HG03460 (cell line): ENCODE data around the gene PRSS57.
"Not testable (repeated sequence)": the region's sequence is repeated elsewhere in the genome, so short reads cannot be mapped to it uniquely, and the experiment has no call there.

ENCODE experiments used
- ATAC-seq: cut with Tn5 transposase; IDR thresholded peaks from one replicate; pipeline ENCODE4 v1.9.1; 2021; ENCODE audit not compliant: unreplicated experiment

Gene PRSS57

GRCh38 chr19:674282-675151 lies 20.7 kb downstream of the PRSS57 start:
- no peak for ATAC-seq

DNA sequence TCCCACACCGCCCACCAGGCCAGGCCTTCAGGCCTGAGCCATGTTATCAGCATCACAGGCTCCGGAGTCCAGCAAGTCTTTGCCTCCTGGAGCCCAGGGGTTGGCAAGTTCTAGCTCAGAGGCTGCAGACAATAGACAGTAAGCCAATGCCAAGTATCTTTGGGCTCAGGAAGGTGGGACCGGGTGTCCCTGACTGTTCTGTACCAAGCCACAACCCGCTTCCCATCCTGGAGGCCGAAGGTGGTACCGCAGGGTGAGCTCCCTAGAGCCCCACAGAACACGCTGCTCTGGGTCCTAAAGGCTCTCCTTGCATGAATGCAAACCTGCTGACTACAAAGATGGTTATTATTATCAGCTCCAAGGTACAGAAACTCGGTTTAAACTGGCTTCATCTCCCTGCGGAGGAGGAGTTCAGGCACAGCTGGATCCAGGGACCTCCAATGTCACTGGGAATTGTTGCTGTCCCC lies 24.6 kb downstream of the PRSS57 start:
- ATAC-seq: no peak

DNA sequence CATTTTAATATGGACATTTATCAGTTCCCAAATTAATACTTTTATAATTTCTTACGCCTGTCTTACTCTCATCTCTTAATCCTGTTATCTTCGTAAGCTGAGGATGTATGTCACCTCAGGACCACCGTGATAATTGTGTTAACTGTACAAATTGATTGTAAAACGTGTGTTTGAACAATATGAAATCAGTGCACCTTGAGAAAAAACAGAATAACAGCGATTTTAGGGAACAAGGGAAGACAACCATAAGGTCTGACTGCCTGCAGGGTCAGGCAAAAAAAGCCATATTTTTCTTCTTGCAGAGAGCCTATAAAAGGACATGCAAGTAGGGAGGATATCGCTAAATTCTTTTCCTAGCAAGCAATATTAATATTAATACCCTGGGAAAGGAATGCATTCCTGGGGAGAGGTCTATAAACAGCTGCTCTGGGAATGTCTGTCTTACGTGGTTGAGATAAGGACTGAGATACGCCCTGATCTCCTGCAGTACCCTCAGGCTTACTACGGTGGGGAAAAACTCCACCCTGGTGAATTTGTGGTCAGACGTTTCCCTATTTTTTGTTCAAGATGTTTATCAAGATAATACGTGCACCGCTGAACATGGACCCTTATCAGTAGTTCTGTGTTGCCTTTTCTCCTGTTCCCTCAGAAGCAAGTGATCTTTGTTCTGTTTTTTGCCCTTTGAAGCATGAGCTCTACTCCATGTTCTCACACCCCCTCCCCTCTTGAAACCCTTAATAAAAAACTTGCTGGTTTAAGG lies 26.4 kb downstream of the PRSS57 start:
- ATAC-seq: not testable (repeated sequence)

- ATAC-seq: not testable (repeated sequence)
Measured at GRCh38 chr19:666985-667573, 28.2 kb downstream of the PRSS57 start.

- ATAC-seq: no peak
Measured at GRCh38 chr19:664913-665443, 30.3 kb downstream of the PRSS57 start.

- ATAC-seq: no peak
Measured at GRCh38 chr19:663682-664117, 31.6 kb downstream of the PRSS57 start.

GRCh38 chr19:662962-663681 lies 32.1 kb downstream of the PRSS57 start, which contains the start of gene RNF126:
Gene RNF126 (minus strand): TSS chr19:663214. CDS start chr19:663121, 93 bp downstream.
- peak; percentile 56 for ATAC-seq

DNA sequence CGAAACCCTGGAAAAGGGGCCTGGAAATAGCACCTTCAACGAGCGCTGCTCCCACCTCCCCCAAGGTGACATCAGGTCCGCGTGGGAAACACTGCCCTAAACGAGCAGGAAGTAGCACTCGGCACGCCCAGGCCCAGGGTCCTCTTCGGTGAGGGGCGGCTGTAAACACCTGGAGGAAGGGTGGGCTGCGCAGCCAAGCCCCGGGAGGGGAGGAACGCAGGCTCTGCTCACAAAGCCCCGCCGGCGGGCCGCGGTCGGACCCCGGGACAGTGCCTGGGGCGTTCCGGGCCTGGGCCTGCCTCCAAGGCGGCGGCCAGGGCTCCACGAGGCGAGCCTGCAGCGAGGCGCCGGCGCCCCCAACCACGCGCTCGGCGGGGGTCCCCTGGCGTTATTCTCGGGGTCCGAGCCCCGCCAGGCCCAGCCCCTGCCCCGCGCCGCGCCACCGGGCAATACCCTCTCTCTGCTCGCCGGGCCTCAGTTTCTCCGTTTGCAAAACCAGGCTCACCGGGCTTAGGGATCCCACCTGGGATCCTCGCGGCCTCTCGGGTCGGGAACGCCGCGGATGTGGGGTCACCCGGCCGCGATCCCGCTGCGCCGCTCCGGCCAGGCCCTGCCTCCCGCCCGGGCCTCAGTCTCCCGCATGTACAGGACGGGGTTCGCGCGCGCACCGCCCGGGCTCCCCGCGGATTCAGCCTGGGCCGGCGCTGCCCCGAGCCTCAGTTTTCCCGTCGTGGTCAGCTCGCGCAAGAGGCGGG lies 32.9 kb downstream of the PRSS57 start:
- peak; percentile 3 for ATAC-seq

DNA sequence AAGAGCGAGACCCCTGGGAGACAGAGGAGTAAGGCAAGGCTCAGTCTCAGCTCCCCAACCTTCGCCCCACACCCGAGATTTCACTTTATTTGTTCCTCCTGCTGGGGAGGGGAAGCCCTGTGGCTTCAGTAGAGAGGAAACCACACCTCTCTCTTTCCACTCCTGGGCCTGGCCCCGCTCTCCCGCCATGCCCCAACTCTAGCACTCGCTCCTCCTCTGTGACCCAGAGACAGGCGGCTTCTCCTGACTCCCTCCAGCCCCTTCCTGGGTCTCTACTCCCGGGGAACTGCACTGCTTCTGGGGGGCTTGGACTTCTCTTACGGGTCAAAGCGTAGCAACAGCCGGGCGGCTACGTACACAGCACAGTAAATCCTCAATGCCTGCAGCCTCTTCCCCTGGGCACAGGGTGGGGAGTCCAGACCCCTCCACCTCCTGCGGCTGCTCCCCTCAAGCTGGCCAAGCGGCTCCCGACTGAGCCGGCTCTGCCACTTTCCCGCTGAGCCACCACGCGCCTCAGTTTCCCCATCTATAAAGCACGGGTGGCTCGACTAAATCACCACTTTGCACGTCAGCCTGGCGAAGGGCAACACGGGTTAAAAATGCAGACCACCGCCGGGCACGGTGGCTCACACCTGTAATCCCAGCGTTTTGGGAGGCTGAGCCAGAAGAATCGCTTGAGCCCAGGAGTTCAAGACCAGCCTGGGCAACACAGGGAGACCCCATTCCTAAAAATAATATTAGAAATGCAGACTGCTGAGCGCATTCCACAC lies 33.6 kb downstream of the PRSS57 start:
- no peak for ATAC-seq

DNA sequence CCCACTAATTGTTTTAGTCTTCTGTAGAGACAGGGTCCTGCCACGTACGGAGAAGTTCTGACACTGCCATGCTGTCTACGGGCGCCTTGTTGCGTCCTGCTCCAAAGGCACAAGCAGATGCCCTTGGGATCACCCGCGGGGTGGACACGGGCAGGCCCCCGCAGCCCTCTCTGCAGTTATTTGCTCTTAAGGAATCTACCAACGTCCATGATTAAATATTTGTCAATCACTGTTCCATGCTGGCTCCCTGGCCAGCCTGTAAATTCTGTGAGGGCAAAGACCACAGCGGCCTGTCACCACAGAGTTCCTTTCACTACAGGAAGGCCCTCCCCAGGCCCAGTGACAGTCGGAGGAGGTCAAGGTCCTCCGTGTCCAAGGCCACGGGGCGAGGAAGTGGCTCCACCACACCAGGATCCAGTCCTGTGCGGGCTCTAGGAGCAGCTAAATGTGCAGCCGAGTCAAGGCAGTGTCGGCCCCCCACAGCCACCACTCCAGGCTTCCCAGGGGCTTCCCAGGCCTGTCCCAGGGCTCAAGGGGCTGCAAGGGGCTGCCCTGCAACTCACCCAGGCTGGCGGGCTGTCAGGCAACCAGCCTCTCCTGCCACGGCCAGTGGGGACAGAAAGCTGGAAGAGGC lies 34.3 kb downstream of the PRSS57 start:
- no peak for ATAC-seq

DNA sequence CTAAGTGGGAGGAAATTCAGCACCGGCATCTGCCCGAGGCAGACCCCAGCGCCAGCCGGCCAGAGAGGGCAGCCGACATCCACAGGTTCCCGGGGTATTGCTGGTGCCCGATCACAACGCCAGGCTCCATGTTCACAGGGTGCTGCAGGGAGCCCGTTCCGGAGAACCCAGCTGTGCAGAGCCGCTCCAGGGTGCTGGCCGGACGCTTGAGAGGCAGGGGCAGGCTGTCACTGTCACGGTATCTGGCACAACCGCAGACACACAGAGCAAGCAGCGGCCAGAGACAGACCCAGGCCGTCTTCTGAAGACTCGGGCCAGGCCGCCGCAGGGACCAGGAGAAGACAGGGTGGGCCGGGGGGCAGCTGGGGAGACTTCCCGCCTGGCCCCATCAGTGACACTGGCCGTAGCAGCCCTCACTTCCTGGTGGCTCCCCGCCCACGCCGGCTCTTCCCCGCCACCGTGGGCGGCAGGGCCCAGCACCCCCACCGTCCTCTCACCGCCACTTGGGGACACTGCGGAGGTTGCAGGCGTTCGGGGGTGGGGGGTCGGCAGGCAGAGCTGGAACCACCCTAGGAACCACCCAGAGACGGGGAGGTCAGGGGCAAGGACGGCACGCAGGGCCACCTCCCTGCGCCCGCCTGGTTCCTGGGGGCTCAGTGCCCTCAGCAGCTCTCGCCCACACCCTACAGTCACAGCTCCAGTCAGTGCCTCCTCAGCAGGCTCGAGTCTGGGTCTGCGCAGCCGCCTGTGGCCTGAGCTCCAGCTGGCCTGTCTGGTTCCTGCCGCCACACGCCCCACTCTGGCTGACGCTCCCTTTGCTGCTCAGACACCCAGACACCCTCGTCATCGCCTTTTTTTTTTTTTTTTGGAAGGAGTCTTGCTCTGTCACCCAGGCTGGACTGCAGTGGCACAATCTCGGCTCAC lies 36.1 kb downstream of the PRSS57 start:
- no peak for ATAC-seq

GRCh38 chr19:658059-658839 lies 37.0 kb downstream of the PRSS57 start:
- no peak for ATAC-seq

DNA sequence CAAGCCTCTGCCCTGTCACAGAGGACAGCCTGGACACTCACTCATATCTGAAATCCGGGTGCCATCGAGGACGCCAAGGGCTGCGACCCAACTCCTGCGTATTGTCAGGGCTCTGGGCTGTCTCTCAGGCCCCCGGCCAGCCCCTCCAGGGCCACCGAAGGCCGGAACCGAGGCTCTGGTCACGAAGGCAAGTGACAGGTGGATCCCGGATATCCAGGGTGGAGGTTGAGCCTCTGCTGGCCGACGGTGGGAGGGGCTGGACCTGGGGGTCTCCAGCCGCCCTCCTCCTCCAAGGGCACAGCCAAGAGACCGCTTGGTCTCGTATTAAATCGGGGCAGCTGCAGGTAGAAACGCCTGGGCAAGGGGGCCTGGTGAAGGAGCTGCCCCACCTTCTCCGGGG lies 37.6 kb downstream of the PRSS57 start:
- ATAC-seq: no peak

DNA sequence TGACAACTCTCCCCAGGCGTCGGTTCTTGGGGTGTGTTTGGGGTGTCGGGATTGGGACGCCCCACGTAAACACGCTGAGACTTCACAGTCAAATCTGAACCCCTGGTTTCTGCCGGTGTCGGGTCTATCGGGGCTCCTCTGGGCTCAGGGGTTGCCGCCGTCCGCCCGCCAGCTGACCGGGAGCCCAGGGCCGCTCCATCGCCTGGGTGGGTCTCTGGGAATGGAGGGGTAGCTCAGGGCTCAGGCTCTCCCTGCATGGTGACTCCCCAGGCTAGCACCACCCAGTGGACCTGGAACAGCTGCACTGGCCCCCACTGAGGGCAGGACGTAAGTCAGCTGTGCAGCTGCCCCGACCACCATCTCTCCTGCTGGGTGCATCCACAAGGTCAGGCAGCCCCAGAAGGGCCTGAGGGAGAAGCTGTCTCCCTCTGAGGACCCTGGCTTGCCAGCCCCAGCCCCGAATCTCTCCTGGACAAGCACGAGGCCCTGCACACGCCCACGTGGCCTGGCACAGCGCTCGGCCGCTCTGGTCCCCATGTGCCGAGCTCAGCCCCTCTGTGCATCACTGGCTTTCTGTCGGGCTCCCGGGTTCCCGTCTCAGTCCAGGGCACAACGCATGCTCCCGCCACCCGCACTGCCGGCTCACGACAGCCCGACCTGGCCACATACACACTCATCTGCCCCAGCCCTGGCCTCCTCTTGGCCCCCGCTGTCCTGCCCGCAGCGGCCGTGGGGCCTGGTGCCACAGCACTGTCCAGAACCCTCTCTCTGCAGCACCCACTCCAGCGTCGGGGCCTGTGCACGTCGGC lies 38.3 kb downstream of the PRSS57 start:
- no peak for ATAC-seq

GRCh38 chr19:655691-656090 lies 39.6 kb downstream of the PRSS57 start:
- ATAC-seq: no peak

DNA sequence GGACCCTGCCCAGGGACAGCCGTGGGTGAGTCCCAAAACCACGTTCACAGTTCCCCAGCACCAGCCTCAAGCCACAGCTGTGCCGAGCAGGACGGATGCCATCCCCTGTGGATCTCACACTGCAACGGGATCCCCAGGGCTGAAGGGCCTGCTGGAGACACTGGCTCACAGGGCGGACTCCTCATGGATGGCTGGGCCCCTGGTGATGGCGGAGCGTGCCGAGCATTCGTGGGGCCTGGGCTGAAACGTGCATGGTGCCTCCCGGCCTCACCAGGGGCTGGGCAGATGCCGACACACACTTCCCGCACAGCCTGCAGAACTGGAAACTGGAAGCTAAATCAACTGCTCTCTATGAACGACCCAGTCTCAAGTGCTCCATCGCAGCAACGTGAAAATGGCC lies 41.8 kb downstream of the PRSS57 start:
- no peak for ATAC-seq
